IMR-90 (cell line): ENCODE data around the gene LOXL3.

ENCODE experiments used
- CHD1 ChIP-seq: IDR thresholded peaks from 2 replicates; pipeline ENCODE4 v1.6.1; 2012; ENCODE audit warnings: low read depth, low read length, improper control_type of control experiment
- FOS ChIP-seq: fragments of 150-350 bp; IDR thresholded peaks from 2 replicates; pipeline ENCODE4 v1.6.1; 2016; ENCODE audit warnings: low read depth, low read length
- MAFK ChIP-seq: IDR thresholded peaks from 2 replicates; pipeline ENCODE4 v1.6.1; 2012; ENCODE audit warnings: low read depth, low read length, improper control_type of control experiment
- MXI1 ChIP-seq: IDR thresholded peaks from 2 replicates; pipeline ENCODE4 v1.6.1; 2012; ENCODE audit warnings: low read depth, mild to moderate bottlenecking, low read length, moderate library complexity, borderline replicate concordance
- RAD21 ChIP-seq: IDR thresholded peaks from 2 replicates; pipeline ENCODE4 v1.6.1; 2012; ENCODE audit warnings: low read length, improper control_type of control experiment
- RCOR1 ChIP-seq: IDR thresholded peaks from 2 replicates; pipeline ENCODE4 v1.6.1; 2012; ENCODE audit warnings: mild to moderate bottlenecking, low read length, improper control_type of control experiment; ENCODE audit not compliant: insufficient replicate concordance
- RFX5 ChIP-seq: IDR thresholded peaks from 2 replicates; pipeline ENCODE4 v1.8.0; 2012; ENCODE audit warnings: low read depth, mild to moderate bottlenecking, low read length, moderate library complexity
- USF2 ChIP-seq: fragments of 150-350 bp; IDR thresholded peaks from 2 replicates; pipeline ENCODE4 v1.6.1; 2017; ENCODE audit warnings: mild to moderate bottlenecking, antibody characterized with exemption, low read length, low read depth
- TF ChIP-seq, protein P1 (sequence below): conservative IDR thresholded peaks from 2 replicates; pipeline ENCODE4 v1.5.1; 2012; ENCODE audit warnings: mild to moderate bottlenecking, low read depth, low read length, improper control_type of control experiment

DNA sequence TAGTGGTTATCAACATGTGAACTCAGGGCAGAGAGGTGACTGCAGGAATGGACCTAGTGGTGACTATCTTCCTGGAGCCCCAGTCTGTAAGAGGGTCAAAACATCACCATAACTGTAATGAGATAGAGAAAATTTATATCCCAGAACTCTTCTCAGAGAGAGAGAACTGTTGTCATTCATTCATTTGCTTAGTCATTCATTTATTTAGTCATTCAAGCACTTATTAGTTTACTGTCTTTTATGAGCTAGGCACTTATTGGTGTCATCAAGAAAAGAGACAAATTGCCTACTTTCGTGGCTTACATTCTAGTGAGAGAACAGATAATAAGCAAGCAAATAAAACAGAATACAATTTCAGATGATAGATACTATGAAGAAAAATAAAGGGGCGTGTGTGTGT is 34.9 kb upstream of the LOXL3 start:
- TF ChIP-seq, protein P1, sequence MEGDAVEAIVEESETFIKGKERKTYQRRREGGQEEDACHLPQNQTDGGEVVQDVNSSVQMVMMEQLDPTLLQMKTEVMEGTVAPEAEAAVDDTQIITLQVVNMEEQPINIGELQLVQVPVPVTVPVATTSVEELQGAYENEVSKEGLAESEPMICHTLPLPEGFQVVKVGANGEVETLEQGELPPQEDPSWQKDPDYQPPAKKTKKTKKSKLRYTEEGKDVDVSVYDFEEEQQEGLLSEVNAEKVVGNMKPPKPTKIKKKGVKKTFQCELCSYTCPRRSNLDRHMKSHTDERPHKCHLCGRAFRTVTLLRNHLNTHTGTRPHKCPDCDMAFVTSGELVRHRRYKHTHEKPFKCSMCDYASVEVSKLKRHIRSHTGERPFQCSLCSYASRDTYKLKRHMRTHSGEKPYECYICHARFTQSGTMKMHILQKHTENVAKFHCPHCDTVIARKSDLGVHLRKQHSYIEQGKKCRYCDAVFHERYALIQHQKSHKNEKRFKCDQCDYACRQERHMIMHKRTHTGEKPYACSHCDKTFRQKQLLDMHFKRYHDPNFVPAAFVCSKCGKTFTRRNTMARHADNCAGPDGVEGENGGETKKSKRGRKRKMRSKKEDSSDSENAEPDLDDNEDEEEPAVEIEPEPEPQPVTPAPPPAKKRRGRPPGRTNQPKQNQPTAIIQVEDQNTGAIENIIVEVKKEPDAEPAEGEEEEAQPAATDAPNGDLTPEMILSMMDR: no peak
- TF ChIP-seq RAD21 (no peak), MAFK (no peak), MXI1 (no peak), RFX5 (no peak), FOS (no peak), USF2 (no peak), CHD1 (no peak), RCOR1 (no peak)
